SHP77 treated with DMSO at 0.1 percent for 48 hours (cell line): ENCODE measurements around the gene IGF1R.
"Not testable (repeated sequence)": the region's sequence is repeated elsewhere in the genome, so short reads cannot be mapped to it uniquely, and the experiment has no call there.

Experiments
- DNase-seq: peaks from one replicate; lab custom pipeline; 2025; lab: John Stamatoyannopoulos, UW

The IGF1R gene

DNA sequence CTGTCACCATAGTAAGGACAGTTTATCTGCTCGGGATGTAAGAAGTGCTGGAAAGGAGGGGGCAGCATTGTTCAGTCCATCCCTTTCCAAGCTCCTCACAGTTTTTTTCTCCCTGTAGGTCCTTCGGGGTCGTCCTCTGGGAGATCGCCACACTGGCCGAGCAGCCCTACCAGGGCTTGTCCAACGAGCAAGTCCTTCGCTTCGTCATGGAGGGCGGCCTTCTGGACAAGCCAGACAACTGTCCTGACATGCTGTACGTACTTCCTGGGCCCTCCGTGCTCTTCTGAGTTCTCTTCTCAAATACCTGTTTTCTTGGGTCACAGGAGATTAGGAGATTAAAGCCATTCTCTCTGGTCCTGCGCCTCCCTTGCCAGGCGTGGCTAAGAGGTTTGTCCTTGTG is 300.1 kb downstream of the IGF1R start:
- no peak for DNase-seq

- DNase-seq = no peak
Measured at GRCh38 chr15:98948941-98949340, 300.6 kb downstream of the IGF1R start.

- no peak for DNase-seq
Measured at GRCh38 chr15:98949624-98950023, 301.3 kb downstream of the IGF1R start.

- no peak for DNase-seq
Measured at GRCh38 chr15:98950248-98950647, 301.9 kb downstream of the IGF1R start.

DNA sequence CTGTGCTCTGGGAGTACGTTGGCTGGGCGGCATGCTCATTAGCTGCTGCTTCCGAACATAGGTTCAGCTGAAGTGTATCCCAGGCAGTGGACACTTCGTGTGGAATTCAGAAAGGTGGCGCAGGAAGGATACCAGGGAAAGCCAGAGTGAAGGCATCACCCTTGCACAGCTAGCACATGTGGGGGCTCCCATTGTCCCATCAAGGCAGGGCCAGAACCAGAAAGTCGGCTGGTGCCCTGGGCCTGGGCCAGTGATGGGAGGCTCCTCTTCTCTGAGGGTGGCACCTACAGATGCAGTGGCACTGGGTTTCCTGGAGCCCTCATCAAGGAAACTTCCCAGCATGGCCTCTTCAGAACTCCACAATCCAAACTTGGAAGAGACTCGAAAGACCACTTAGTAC is 302.7 kb downstream of the IGF1R start:
- DNase-seq = no peak

GRCh38 chr15:98951493-98952320 is 303.4 kb downstream of the IGF1R start:
- DNase-seq = no peak

DNA sequence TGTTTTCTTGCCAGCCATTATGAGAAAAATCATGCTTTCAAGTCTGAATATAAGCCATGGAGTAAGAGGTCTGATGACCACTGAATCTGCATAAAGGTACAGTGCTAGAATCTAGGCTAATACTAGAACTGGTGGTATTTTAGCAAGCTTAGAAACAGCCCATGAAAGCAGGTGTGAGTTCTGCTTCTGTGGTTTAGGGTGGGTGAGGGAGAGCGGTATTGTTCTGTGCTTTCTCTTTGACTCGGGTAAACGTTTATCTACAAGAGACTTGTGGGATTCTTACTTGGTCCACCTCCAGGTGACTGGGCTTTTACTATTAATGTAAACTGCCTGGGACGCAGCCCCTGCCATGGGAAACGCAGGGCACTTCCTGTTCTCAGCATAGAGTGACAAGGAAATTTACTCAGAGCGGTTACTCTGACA is 304.1 kb downstream of the IGF1R start:
- DNase-seq = no peak

DNA sequence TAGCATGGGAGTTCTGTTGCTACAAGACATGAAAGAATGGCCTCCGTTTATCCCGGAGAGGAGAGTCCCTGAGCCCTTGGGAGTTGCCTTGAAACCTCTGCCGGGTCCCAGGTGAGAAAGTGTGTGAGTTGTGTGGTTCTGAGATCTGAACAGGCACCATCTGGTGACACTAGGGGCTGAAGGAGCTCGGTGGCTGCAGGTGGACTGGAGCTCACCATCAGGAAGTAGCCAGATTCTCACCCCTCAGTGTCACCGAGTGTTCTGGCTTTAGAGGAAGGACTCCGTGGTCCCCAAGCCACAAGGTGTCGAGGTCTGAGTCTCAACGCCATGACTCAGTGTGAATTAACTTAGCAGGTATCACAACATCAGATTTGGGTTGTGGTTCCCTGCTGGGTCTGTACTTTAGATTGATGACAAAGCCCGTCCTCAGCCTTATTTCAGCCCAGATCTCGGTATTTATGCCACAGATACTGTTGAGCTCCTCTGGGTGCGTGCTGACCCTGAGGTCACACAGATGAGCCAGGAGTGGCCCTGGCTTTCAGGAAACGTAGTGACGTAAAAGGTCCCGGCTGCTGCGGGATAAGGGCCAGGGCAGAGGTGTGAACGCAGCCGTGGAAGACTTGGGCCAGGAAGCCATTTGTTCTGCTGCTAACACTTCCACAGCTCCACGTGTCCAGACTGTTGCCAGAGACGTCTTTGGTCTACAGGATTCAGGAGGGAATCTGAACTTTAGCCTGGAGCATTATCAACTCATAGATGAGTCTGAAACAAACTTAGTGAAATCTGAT is 304.9 kb downstream of the IGF1R start:
- DNase-seq = no peak

DNA sequence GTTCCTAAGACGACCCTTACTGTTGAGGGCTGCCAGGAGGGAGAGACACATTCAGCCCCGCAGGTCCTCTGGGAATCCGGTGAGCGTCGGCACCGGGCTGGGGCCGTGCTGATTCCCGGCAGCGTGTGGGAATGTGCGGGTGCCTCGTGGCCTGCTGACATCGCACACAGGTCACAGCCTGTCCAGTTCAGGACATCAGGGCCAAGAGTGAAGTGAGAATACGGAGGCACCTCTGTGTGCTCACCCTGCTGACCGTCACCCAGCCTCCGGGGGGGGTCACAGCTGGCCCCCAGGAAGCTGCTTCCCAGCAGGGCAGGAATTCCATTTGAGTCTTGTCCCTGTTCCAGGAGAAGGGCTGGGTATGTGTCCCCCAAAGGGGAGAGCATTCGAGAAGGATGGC is 305.6 kb downstream of the IGF1R start:
- no peak for DNase-seq

DNA sequence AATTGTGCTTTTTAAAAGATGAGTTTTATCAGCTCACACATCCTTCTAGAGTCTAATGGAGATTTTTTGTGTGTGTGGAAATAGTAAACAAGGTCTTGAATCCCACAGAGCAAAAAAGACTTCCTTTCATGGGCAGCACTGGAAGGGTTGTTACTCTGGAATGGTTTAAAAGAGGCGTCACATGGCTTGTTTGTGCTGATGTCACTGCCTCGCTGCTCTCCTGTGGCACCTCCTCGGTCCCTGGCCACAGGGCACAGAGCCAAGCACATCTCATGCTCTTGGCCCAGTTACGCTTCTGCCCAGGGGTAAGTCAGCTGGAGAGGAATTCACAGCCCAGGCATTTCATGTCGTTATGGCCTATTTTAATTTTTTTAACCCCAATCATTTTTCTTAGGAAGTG is 306.1 kb downstream of the IGF1R start:
- DNase-seq = no peak

GRCh38 chr15:98955331-98955730 is 307.0 kb downstream of the IGF1R start:
- DNase-seq = no peak

GRCh38 chr15:98955961-98956723 is 307.8 kb downstream of the IGF1R start:
- DNase-seq = no peak

DNA sequence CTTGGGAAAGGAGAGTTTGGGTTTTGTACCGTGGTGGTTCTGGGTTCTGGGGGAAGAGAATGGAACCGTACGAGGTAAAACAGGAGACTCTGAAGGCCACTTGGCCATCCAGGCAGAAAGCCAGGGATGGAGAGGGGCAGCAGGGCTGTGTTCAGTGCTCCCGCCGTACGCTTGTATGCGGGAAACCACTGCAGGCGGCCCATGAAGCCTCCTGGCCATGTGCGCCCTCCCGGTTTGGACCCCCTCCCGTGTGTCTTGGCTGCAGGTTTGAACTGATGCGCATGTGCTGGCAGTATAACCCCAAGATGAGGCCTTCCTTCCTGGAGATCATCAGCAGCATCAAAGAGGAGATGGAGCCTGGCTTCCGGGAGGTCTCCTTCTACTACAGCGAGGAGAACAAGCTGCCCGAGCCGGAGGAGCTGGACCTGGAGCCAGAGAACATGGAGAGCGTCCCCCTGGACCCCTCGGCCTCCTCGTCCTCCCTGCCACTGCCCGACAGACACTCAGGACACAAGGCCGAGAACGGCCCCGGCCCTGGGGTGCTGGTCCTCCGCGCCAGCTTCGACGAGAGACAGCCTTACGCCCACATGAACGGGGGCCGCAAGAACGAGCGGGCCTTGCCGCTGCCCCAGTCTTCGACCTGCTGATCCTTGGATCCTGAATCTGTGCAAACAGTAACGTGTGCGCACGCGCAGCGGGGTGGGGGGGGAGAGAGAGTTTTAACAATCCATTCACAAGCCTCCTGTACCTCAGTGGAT is 308.6 kb downstream of the IGF1R start:
- DNase-seq = no peak

GRCh38 chr15:98957655-98958054 is 309.3 kb downstream of the IGF1R start:
- no peak for DNase-seq

- no peak for DNase-seq
Measured at GRCh38 chr15:98958076-98958475, 309.7 kb downstream of the IGF1R start.

GRCh38 chr15:98958918-98959639 is 310.7 kb downstream of the IGF1R start:
- DNase-seq = no peak

DNA sequence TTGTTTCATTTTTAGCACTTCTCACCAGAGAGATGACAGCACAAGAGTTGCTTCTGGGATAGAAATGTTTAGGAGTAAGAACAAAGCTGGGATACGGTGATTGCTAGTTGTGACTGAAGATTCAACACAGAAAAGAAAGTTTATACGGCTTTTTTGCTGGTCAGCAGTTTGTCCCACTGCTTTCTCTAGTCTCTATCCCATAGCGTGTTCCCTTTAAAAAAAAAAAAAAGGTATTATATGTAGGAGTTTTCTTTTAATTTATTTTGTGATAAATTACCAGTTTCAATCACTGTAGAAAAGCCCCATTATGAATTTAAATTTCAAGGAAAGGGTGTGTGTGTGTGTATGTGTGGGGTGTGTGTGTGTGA is 311.3 kb downstream of the IGF1R start:
- DNase-seq = no peak

- DNase-seq = no peak
Measured at GRCh38 chr15:98960555-98961050, 312.3 kb downstream of the IGF1R start.

- DNase-seq = no peak
Measured at GRCh38 chr15:98963444-98963843, 315.1 kb downstream of the IGF1R start.

GRCh38 chr15:98964466-98965133 is 316.3 kb downstream of the IGF1R start:
- no peak for DNase-seq

DNA sequence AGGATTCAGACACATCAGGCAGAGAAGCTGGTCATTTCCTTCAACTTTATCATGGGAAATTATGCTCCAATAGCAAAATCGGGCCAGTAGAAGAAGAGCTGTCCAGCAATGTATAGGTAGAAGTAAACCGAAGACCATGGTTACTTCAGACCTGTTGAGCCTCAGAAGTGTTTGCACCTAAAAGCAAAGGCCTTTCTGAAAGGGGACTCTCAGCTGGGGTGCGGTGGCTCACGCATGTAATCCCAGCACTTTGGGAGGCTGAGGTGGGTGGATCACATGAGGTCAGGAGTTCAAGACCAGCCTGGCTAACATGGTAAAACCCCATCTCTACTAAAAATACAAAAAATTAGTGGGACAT is 316.8 kb downstream of the IGF1R start:
- DNase-seq = not testable (repeated sequence)
